HepG2 (cell line): ENCODE results near the gene COL8A2. TPM values are rescaled to one million over a fixed set of nuclear protein-coding genes. Genes with fewer than 3 reads are reported as not detected.

ENCODE experiments used
- ATAC-seq: fragments of 200-7000 bp; cut with Tn5 transposase; 3 replicates; pipeline ENCODE4 v1.9.1; 2020; ENCODE audit warnings: mild to moderate bottlenecking, moderate library complexity
- BruUV-seq: library from RNA; stranded (reverse); fragments of 400-500 nt; replicated peaks from 2 replicates; lab custom pipeline; 2021; lab: Mats Ljungman, UMichigan
- CTCF ChIA-PET: fragments of 300-600 bp; formaldehyde crosslinking; extraction: SDS; loops from one replicate; lab custom pipeline; 2021; ENCODE audit warnings: low total read pairs, inconsistent platforms, low intra/inter-chr PET ratio; lab: Yijun Ruan, JAX
- POLR2A ChIA-PET: fragments of 350-600 bp; sonication (Branson Sonifier 250); formaldehyde crosslinking; loops from one replicate; lab custom pipeline; 2020; ENCODE audit warnings: antibody characterized with exemption, inconsistent platforms; lab: Yijun Ruan, JAX
- DNase-seq: peaks from one replicate; pipeline ENCODE4 v3.0.0-alpha.2; 2015; ENCODE audit warnings: low spot score
- FAIRE-seq: peaks from 3 replicates; lab custom pipeline; 2011; peaks lifted over from hg19 to GRCh38; lab: Jason Lieb, UNC
- H2AFZ ChIP-seq: one replicate; pipeline ENCODE4 v1.6.1; 2011; ENCODE audit warnings: low read length, inconsistent platforms
- H3K27ac ChIP-seq: fragments of 300-600 bp; 3 replicates; pipeline ENCODE4 v1.8.0; 2011; ENCODE audit warnings: mixed run types, mild to moderate bottlenecking, mixed read lengths, low read length, inconsistent platforms; ENCODE audit not compliant: insufficient read depth; ENCODE audit errors: extremely low read length
- H3K27me3 ChIP-seq, 2 experiments: fragments of 200-600 bp in 1 of 2; 2 replicates in 1 of 2; 3 replicates in 1 of 2; pipeline versions ENCODE4 v1.6.0 to v1.8.0; 2011; ENCODE audit warnings: low read length in 2 of 2, mild to moderate bottlenecking in 2 of 2, moderate library complexity in 2 of 2, inconsistent platforms in 1 of 2; ENCODE audit not compliant: insufficient read depth in 2 of 2, control insufficient read depth in 1 of 2
- H3K36me3 ChIP-seq, 2 experiments: fragments of 200-600 bp in 1 of 2; replicated peaks in 1 of 2; 2 replicates in 1 of 2; 3 replicates in 1 of 2; pipeline versions ENCODE4 v1.5.1 to v1.8.0; 2011; ENCODE audit warnings: low read length in 2 of 2, inconsistent platforms in 1 of 2; ENCODE audit not compliant: insufficient read depth in 2 of 2, control insufficient read depth in 1 of 2
- H3K4me1 ChIP-seq: 2 replicates; pipeline ENCODE4 v1.5.1; 2012; ENCODE audit warnings: low read length, inconsistent platforms; ENCODE audit not compliant: insufficient read depth
- H3K4me2 ChIP-seq: 2 replicates; pipeline ENCODE4 v1.6.0; 2011; ENCODE audit warnings: low read depth, low read length, inconsistent platforms
- H3K4me3 ChIP-seq, 3 experiments: fragments of 200-600 bp in 1 of 3; sonication (generic), shearing (Covaris generic) in 1 of 3; replicated peaks in 1 of 3; 2 replicates each; pipeline ENCODE4 v1.5.1; 2011 to 2016; ENCODE audit warnings: low read length in 3 of 3, inconsistent platforms in 2 of 3, low read depth in 2 of 3, mild to moderate bottlenecking in 2 of 3, control low read depth in 1 of 3, mixed read lengths in 1 of 3; ENCODE audit not compliant: insufficient read depth in 1 of 3
- H3K79me2 ChIP-seq: one replicate; pipeline ENCODE4 v1.6.1; 2011; ENCODE audit warnings: low read length, inconsistent platforms; ENCODE audit not compliant: insufficient read depth
- H3K9ac ChIP-seq: 2 replicates; pipeline ENCODE4 v1.6.0; 2011; ENCODE audit warnings: mild to moderate bottlenecking, low read depth, low read length, inconsistent platforms; ENCODE audit not compliant: insufficient read depth
- H3K9me3 ChIP-seq: 2 replicates; pipeline ENCODE4 v1.5.1; 2012; ENCODE audit warnings: mild to moderate bottlenecking, low read length
- H4K20me1 ChIP-seq: 2 replicates; pipeline ENCODE4 v1.6.0; 2011; ENCODE audit warnings: inconsistent platforms, mild to moderate bottlenecking, low read length, moderate library complexity; ENCODE audit not compliant: insufficient read depth
- BATF2 ChIP-seq: sonication (generic); formaldehyde crosslinking; IDR thresholded peaks from 2 replicates; pipeline ENCODE4 v1.8.0; 2022; ENCODE audit warnings: mild to moderate bottlenecking, missing genetic modification reagents, moderate library complexity
- CCDC6 ChIP-seq: sonication (generic); formaldehyde crosslinking; IDR thresholded peaks from 2 replicates; pipeline ENCODE4 v1.8.1; 2022; ENCODE audit warnings: mild to moderate bottlenecking, missing genetic modification reagents, moderate library complexity
- FUBP1 ChIP-seq: sonication (generic); formaldehyde crosslinking; IDR thresholded peaks from 2 replicates; pipeline ENCODE4 v1.5.1; 2020; ENCODE audit warnings: missing genetic modification reagents, mild to moderate bottlenecking, borderline replicate concordance
- KDM3A ChIP-seq: IDR thresholded peaks from 2 replicates; pipeline ENCODE4 v1.6.1; 2018; ENCODE audit warnings: low read depth, missing compliant biosample characterization
- KLF12 ChIP-seq: sonication (generic); formaldehyde crosslinking; IDR thresholded peaks from 2 replicates; pipeline ENCODE4 v1.4.0; 2020; ENCODE audit warnings: missing genetic modification reagents, borderline replicate concordance
- MEF2D ChIP-seq: sonication (generic); formaldehyde crosslinking; IDR thresholded peaks from 2 replicates; pipeline ENCODE4 v1.5.1; 2020; ENCODE audit warnings: mild to moderate bottlenecking, missing genetic modification reagents
- SMYD3 ChIP-seq: sonication (generic); formaldehyde crosslinking; IDR thresholded peaks from 2 replicates; pipeline ENCODE4 v1.8.1; 2023; ENCODE audit warnings: mild to moderate bottlenecking, missing genetic modification reagents
- SRSF9 ChIP-seq: fragments of 200-400 bp; formaldehyde crosslinking; IDR thresholded peaks from 2 replicates; pipeline ENCODE4 v1.6.1; 2018; ENCODE audit warnings: borderline replicate concordance, mild to moderate bottlenecking, low read depth, low read length; ENCODE audit not compliant: insufficient read depth, poor library complexity, severe bottlenecking
- U2AF1 ChIP-seq: fragments of 200-400 bp; formaldehyde crosslinking; optimal IDR thresholded peaks from 2 replicates; pipeline ENCODE3; 2017; ENCODE audit warnings: mild to moderate bottlenecking, low read depth, low read length
- ZC3H4 ChIP-seq: sonication (generic); formaldehyde crosslinking; IDR thresholded peaks from 2 replicates; pipeline ENCODE4 v1.4.0; 2020; ENCODE audit warnings: missing genetic modification reagents, borderline replicate concordance
- ZNF253 ChIP-seq: sonication (generic); formaldehyde crosslinking; IDR thresholded peaks from 2 replicates; pipeline ENCODE4 v1.8.0; 2022; ENCODE audit warnings: mild to moderate bottlenecking, missing genetic modification reagents, borderline replicate concordance
- ZNF546 ChIP-seq: sonication (generic); formaldehyde crosslinking; conservative IDR thresholded peaks from 2 replicates; pipeline ENCODE4 v1.8.1; 2023; ENCODE audit warnings: mild to moderate bottlenecking, missing genetic modification reagents
- ZNF678 ChIP-seq: sonication (generic); formaldehyde crosslinking; IDR thresholded peaks from 2 replicates; pipeline ENCODE4 v1.4.0; 2020; ENCODE audit warnings: mild to moderate bottlenecking, missing genetic modification reagents
- whole genome bisulfite sequencing: methylation state at CpG from one replicate; pipeline ENCODE4 v1.1.6; 2017; ENCODE audit warnings: low lambda C conversion rate; 5-methylcytosine and 5-hydroxymethylcytosine counted together
- in situ Hi-C: cut with HindIII; loops from 2 replicates; pipeline ENCODE4 v1.10.0; 2017; ENCODE audit warnings: low pct_unique_long_range_greater_than_20kb; ENCODE audit not compliant: extremely low pct_ligation_motif_present
- intact Hi-C: fragments of 100-400 bp; cut with micrococcal nuclease; formaldehyde crosslinking; loops from one replicate; pipeline ENCODE4 v1.10.0; 2022; ENCODE audit not compliant: unreplicated experiment
- polyA plus RNA-seq, 8 experiments: library from polyadenylated mRNA; depleted of rRNA in 3 of 8; stranded (reverse) in 7 of 8; unstranded in 1 of 8; fragments of >200 nt; fragmentation: Illumina TruSeq in 4 of 8; extraction: Trizol in 4 of 8; gene quantifications; 2 replicates each; pipeline versions ENCODE4 v1.2.1 to v1.2.3, GENCODE V29; 2011 to 2016; ENCODE audit warnings: low read depth in 4 of 8, missing spikeins in 1 of 8, mixed read lengths in 1 of 8; ENCODE audit not compliant: insufficient read depth in 1 of 8
- total RNA-seq, 5 experiments: library from RNA; depleted of rRNA; stranded (reverse); fragments of >200 nt; fragmentation: Illumina TruSeq; extraction: Trizol; gene quantifications; 2 replicates each; pipeline ENCODE4 v1.2.3, GENCODE V29; 2016; ENCODE audit warnings: low read depth in 1 of 5

COL8A2 gene
- total and polyA plus RNA-seq, 2 of the 13 experiments (the other 11 are each of a cell fraction or from before 2014, with no cell fraction given): 0.13 to 0.24 TPM

- FAIRE-seq: no peak
- in situ Hi-C loops (loop anchor here (5.0 kb wide), 2 partner anchors 37 to 137 kb away; no protein-coding TSS in a partner anchor), intact Hi-C loops (loop anchor here (1.0 to 10.0 kb wide), 4 partner anchors 38 to 275 kb away; partner anchors contain the start of gene THRAP3)
- Histone ChIP-seq H2AFZ (no peak overlapping the region), H4K20me1 (no peaks in the 10 kb centered on the region), H3K4me3 (peak overlapping the region in 2 of 3 experiments; percentile 43 to 74; a peak in 5 of 6 replicates), H3K4me1 (peaks cover 63% of the 10 kb centered on the region), H3K4me2 (peak overlapping the region; percentile 94), H3K27ac (peak overlapping the region; percentile 31), H3K36me3 (no peaks in the 10 kb centered on the region), H3K27me3 (no peaks in the 10 kb centered on the region), H3K9ac (peak overlapping the region; percentile 44), H3K9me3 (no peaks in the 10 kb centered on the region), H3K79me2 (peaks cover 8% of the 10 kb centered on the region)
- POLR2A ChIA-PET: interaction anchor here (0.5 to 3.5 kb wide), 21 partner anchors 11 to 314 kb away, joined by 3 to 34 read pairs (median 6); partner anchors contain the start of genes MRPS15 and THRAP3
- ATAC-seq: no peak
- WGBS: 4% methylated on average over 6 of the region's 6 CpGs
- CTCF ChIA-PET: interaction anchor here (0.8 to 2.6 kb wide), 4 partner anchors 38 to 193 kb away, joined by 3 to 43 read pairs (median 10); no protein-coding TSS in a partner anchor
- no peak for DNase-seq
- BruUV-seq: no TSS peak
- no peak for TF ChIP-seq SRSF9
- TF ChIP-seq BATF2 (CRISPR knock-in tag): 0 out of 2 replicates have a peak, but pooled peaks have one; percentile 25
- no peak for TF ChIP-seq ZNF253 (CRISPR knock-in tag)
- TF ChIP-seq SMYD3: no peak
Observed at GRCh38 chr1:36149973-36150295, 24.9 kb upstream of the COL8A2 start.

- H3K36me3 ChIP-seq: no peaks in the 10 kb centered on the region
- H2AFZ ChIP-seq: peak within 1 kb of the TSS; percentile 24
- H3K4me3 ChIP-seq: peak within 1 kb of the TSS; percentile 76 to 83 (median 81)
- intact Hi-C loops: loop anchor here (1.0 to 10.0 kb wide), 3 partner anchors 39 to 275 kb away; no protein-coding TSS in a partner anchor
- ATAC-seq (peak; percentile 88), DNase-seq (peak; percentile 99), FAIRE-seq (peak; percentile 70)
- no peaks in the 10 kb centered on the region for H3K9me3 ChIP-seq
- H3K9ac ChIP-seq: peak within 1 kb of the TSS; percentile 87
- ChIA-PET CTCF (interaction anchor here (0.8 to 2.6 kb wide), 4 partner anchors 38 to 193 kb away, joined by 3 to 43 read pairs (median 10); no protein-coding TSS in a partner anchor), POLR2A (interaction anchor here (0.5 to 3.5 kb wide), 22 partner anchors 12 to 315 kb away, joined by 3 to 34 read pairs (median 6); partner anchors contain the start of genes MRPS15 and THRAP3)
- 2% methylated on average over 39 of the region's 62 CpGs for WGBS
- peaks cover 8% of the 10 kb centered on the region for H3K79me2 ChIP-seq
- H4K20me1 ChIP-seq: no peaks in the 10 kb centered on the region
- peak within 1 kb of the TSS; percentile 80 for H3K27ac ChIP-seq
- H3K4me1 ChIP-seq: peaks cover 58% of the 10 kb centered on the region
- H3K27me3 ChIP-seq: no peaks in the 10 kb centered on the region
- BruUV-seq: no TSS peak
- in situ Hi-C loops: no loop called here
- peak within 1 kb of the TSS; percentile 94 for H3K4me2 ChIP-seq
- TF ChIP-seq ZNF678 (CRISPR knock-in tag) (no peak), U2AF1 (no peak), FUBP1 (CRISPR knock-in tag) (peak; percentile 45; the same call in 1 of the 2 replicates), CCDC6 (CRISPR knock-in tag) (no peak; the same call in 1 of the 2 replicates), ZC3H4 (CRISPR knock-in tag) (no peak), KDM3A (CRISPR knock-in tag) (peak; percentile 91), KLF12 (CRISPR knock-in tag) (peak; percentile 23; the same call in 1 of the 2 replicates), ZNF546 (0 out of 2 replicates have a peak, but pooled peaks have one; percentile 62), MEF2D (CRISPR knock-in tag) (peak; percentile 82; the same call in 1 of the 2 replicates)
Observed at GRCh38 chr1:36149237-36149972, 24.4 kb upstream of the COL8A2 start, which contains the start of gene TRAPPC3. TSS of gene TRAPPC3 (minus strand) at chr1:36149486. CDS start at chr1:36149378, 108 bp downstream.
